ENCODE data around the gene SART1.

The SART1 gene

GRCh38 chr11:66014804-66015453 lies 53.4 kb downstream of the SART1 start:
- H3K27ac ChIP-seq: no peak overlapping the region
- TF ChIP-seq, protein P1, sequence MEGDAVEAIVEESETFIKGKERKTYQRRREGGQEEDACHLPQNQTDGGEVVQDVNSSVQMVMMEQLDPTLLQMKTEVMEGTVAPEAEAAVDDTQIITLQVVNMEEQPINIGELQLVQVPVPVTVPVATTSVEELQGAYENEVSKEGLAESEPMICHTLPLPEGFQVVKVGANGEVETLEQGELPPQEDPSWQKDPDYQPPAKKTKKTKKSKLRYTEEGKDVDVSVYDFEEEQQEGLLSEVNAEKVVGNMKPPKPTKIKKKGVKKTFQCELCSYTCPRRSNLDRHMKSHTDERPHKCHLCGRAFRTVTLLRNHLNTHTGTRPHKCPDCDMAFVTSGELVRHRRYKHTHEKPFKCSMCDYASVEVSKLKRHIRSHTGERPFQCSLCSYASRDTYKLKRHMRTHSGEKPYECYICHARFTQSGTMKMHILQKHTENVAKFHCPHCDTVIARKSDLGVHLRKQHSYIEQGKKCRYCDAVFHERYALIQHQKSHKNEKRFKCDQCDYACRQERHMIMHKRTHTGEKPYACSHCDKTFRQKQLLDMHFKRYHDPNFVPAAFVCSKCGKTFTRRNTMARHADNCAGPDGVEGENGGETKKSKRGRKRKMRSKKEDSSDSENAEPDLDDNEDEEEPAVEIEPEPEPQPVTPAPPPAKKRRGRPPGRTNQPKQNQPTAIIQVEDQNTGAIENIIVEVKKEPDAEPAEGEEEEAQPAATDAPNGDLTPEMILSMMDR (conservative IDR thresholded peaks at IDR 0.05): no peak
- TF ChIP-seq ZFX (IDR thresholded peaks at IDR 0.05): no peak

GRCh38 chr11:66015454-66015881 lies 53.9 kb downstream of the SART1 start:
- H3K27ac ChIP-seq: no peak overlapping the region

GRCh38 chr11:66015936-66016792 lies 54.6 kb downstream of the SART1 start:
- TF ChIP-seq, protein P1 (conservative IDR thresholded peaks at IDR 0.05): no peak
- no peak for TF ChIP-seq ZFX (IDR thresholded peaks at IDR 0.05)
- no peak overlapping the region for H3K27ac ChIP-seq

More at GRCh38 chr11:66015454-66015881, 53.9 kb downstream of the SART1 start:
- TF ChIP-seq ZFX (IDR thresholded peaks at IDR 0.05): no peak
- TF ChIP-seq, protein P1 (conservative IDR thresholded peaks at IDR 0.05): no peak

DNA sequence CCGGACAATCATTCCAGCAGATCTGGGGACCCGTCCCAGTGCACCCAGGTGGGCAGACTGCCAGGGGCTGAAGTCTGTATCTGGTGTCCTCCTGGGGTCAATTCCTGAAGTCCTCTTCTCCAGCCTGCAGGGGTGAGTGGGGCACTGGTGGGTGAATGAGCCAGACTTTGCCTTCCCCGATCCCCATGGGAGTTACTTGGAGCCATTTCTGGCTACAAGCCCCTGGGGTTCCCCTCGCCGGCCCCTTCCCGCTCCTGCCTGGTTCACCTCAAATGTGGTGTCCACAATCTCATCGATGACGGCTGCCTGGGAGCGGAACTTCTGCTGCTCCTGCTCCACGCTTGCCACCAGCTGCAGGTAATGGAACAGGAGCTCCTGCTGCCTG lies 55.3 kb downstream of the SART1 start:
- H3K27ac ChIP-seq: no peak overlapping the region
- TF ChIP-seq, protein P1 (conservative IDR thresholded peaks at IDR 0.05): no peak
- TF ChIP-seq ZFX (IDR thresholded peaks at IDR 0.05): no peak

DNA sequence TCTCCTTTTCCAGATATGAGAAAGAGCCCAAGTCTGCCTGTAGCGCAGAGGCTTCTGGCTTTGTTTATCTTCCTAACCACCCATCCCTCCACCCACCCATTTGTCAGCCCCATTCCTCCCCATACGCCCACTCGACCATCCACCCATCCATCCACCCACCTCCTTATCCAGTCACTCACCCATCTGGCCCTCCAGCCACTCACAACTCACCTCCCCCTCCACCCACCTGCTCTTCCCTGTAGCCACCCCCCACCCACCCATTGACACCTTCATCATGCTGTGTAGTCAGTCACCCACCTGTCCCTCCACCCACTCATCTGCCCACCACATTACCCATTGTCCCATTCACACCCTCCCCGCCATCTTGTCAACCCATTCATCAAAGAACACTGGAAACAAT lies 55.8 kb downstream of the SART1 start:
- no peak overlapping the region for H3K27ac ChIP-seq
- TF ChIP-seq ZFX (IDR thresholded peaks at IDR 0.05): no peak
- TF ChIP-seq, protein P1 (conservative IDR thresholded peaks at IDR 0.05): no peak

DNA sequence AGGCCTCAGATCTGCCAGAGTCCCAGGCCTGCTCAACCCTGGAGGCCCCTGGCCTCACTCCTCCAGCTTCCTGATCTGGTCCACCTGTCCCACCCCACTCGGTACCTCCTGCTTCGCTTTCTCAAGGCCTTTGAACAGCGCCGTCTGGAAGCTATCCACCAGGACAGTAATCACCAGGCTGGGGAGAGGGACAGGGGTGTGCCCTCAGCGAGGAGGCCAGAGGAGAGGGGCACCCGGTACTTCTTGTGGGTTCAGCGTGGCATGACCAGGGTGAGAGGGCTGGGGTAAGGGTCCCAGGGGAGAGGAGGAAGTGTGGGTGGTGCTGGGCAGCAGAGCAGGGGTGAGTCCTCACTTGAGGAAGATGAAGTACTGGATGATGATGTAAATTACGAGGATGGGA lies 58.7 kb downstream of the SART1 start:
- H3K27ac ChIP-seq: no peak overlapping the region

More for the DNA sequence above, 58.7 kb downstream of the SART1 start:
- TF ChIP-seq, protein P1 (conservative IDR thresholded peaks at IDR 0.05): no peak
- TF ChIP-seq ZFX (IDR thresholded peaks at IDR 0.05): no peak
